Endothelial cell of hepatic sinusoid (primary cell): Measurements from ENCODE around the gene PRSS37.
"Not testable (repeated sequence)": the region's sequence is repeated elsewhere in the genome, so short reads cannot be mapped to it uniquely, and the experiment has no call there.

ENCODE experiments used
- in situ Hi-C: cut with HindIII; loops from 2 replicates; pipeline ENCODE4 v1.10.0; 2017; ENCODE audit warnings: low sequenced_read_pairs

PRSS37 gene, protein sequence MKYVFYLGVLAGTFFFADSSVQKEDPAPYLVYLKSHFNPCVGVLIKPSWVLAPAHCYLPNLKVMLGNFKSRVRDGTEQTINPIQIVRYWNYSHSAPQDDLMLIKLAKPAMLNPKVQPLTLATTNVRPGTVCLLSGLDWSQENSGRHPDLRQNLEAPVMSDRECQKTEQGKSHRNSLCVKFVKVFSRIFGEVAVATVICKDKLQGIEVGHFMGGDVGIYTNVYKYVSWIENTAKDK

DNA sequence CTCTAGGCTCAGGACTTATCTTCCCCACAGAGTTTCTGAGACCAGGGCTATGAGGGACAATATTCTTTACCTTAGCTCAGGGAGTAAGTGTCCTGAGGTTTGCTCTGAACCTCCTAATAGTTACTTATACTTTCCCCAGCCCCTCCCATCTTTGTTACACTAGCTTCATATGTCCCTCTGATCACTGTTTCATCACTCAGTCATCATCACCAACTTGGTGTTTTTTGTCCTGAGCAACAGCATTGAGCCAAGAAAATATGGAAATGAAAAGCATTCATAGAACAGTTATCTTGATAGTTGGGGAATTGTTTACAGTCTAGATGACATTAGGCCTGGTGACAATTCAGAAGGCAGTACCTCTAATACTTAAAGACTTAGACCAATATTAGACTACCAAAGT is at the start of gene PRSS37:
Gene PRSS37 (minus strand): TSS at position 101 of the 400 bp plus-strand sequence. CDS start 436 bp downstream, outside the sequence.
- in situ Hi-C loops = no loop called here

DNA sequence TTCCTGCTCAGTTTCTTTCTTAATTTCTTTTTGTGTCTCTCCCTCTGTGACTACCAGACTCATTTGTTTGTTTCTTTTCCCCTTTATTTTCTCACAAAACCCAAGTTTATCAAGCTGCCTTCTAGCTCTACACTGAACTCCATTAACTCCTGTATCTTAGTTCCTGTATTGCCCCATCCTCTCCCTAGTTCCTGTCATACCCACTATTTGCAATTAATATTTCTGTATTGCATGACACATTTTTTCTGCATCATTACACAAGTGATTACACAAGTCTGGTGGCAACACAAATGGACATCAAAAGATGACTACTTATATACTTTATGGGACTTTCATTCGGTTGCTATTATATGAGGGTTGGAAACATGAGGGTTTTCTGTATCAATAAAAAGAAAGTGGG is 48.0 kb upstream of the PRSS37 start:
- in situ Hi-C loops = no loop called here

DNA sequence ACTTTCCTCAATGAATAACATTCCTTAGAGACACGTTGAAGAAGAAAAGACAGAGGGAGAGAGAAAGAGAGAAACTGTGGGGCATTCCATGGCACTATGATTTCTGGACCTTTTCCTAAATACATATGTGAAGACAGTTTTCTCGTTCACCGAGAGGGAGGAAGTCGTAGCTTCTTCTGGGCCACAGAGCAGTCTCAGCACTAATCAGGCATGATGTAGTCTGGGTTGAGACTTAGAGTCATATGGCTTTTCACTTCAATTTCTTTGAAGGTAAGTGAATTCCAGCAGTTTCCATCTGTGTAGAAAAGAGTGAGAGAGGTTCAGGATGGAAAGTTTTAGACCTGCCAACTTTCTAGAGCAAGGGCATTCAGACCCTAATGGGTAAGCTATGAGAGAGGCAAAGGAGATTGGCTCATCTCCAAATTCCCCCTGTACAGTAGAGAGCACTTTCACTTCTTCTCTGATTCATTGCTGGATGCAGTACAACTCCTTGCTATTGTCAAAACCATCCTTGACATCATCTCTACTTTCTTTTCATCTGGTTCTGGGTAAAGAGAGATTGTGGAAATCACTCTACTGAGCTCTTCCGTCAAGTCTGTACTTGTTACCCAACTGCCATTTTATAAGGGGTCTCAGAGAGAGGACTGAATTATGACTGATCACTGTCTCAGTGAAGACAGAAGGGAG is 43.4 kb upstream of the PRSS37 start:
- in situ Hi-C loops = no loop called here

DNA sequence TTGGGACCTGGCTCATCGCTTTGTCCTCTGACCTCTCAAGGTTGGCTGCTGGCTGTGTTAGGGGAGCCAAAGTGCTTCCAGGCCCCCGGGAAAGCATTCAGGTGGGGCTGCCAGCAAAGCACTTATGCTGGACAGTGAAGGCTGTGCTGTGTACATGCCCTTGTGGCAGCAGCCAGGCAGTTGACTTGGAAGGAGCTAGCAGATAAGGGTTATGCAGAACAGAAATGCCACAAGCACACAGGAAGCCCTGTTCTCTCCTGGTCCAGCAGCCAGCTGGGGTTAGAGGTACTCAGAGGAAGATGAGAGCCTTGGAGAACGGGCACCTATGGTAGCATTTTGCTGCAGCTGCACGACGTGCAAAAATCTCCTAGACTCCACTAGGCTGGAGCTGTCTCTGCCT is 39.7 kb upstream of the PRSS37 start:
- in situ Hi-C loops = no loop called here

DNA sequence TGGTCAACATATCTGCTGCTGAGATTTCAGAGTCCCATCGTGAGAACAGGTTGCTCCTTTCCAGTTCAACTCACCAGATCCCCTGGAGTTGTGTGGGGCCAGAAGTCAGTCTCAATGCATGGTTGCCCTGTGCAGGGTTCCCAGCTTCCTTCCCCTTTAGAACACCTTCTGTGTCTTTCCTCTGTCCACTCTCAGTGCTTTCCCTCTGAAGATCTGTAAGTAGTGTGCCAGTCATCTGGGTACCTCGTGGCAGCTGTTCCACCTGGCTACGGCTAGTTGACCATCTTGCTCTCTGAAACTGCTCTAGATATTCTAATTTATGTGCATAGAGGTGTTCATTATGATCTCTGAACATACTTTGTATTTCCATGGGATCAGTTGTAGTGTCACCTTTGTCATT is 36.1 kb upstream of the PRSS37 start:
- in situ Hi-C loops = no loop called here

DNA sequence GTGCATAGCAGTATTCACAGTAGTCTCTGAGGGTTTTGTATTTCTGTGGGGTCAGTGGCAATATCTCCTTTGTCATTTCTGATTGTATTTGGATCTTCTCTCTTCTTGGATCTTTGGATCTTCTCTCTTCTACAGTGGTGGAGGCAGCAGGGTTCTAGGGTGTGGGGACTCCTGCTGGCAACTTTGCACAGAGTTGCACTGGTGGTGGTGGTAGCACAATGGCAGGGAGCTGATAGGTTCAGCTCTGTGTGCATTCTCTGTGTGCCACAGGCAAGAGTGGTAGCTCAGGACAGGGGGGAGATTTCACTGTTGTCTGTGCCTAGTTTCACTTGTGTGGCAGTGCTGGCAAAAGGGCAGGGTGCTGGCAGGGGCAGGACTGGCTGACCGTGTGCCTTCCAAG is 35.1 kb upstream of the PRSS37 start:
- in situ Hi-C loops = no loop called here

DNA sequence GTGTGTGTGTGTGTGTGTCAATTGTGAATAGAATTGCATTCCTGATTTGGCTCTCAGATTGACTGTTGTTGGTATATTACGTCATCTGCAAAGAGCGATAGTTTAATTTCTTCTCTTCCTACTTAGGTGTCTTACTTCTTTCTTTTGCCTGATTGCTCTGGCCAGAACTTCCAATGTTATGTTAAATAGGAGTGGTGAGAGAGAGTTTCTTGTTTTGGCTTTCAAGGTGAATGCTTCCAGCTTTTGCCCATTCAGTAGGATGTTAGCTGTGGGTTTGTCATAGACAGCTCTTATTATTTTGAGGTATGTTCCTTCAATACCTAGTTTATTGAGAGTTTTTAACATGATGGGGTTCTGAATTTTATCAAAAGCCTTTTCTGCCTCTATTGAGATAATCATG is 34.2 kb upstream of the PRSS37 start:
- in situ Hi-C loops = no loop called here

DNA sequence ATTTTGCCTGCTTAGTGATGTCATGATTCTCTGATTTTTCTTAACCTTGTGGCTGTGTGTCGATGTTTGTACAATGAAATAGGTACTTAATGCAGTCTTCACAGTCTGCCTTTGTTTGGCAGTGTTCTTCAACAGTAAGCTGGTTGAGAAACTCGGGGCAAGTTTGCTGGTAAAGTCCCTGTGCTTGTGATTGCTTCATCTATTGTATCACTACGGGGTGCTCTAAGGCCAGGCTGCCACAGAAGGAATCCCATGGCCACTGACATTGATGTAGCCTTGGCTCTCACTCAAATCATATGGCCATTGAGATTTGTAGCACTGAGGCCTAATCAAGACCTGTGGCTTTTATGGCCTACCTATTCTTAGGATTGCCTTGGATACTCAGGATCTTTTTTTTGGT is 33.5 kb upstream of the PRSS37 start:
- in situ Hi-C loops = no loop called here

DNA sequence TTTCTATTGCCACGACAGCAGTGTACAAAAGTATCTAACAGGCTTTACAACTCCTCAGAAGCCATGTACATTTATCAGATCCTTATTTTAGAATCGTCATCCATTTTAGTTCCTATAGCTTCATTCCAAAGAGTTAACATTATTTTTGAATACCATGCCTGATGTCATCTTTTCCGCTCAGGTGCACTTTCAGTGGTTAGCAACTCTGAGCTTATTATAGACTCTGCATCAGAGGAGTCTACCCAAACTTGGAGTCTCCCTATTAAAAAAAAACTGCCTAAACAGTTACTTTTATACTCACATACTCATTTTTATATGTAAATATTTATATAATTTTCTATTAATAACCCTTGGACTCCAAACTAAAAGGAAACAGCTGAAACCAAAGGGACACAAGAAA is 31.6 kb upstream of the PRSS37 start:
- in situ Hi-C loops = no loop called here

DNA sequence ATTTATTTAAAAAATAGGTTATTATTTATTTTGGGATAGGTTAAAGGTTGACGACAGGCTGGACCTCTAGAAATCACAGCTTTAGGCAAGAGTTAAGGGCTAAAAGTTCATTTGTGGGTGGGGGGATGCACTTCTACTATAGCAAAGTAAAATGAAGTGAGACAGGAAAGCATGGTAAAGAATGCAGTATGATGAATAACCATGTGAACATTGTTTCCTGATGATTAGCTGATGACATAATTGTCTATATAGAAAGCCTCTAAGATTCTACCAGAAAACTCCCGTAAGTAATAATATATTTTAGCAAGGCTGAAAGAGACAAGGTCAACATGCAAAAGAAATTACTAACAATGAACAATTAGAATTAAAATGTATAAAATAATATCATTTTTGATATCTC is 25.7 kb upstream of the PRSS37 start:
- in situ Hi-C loops = no loop called here

DNA sequence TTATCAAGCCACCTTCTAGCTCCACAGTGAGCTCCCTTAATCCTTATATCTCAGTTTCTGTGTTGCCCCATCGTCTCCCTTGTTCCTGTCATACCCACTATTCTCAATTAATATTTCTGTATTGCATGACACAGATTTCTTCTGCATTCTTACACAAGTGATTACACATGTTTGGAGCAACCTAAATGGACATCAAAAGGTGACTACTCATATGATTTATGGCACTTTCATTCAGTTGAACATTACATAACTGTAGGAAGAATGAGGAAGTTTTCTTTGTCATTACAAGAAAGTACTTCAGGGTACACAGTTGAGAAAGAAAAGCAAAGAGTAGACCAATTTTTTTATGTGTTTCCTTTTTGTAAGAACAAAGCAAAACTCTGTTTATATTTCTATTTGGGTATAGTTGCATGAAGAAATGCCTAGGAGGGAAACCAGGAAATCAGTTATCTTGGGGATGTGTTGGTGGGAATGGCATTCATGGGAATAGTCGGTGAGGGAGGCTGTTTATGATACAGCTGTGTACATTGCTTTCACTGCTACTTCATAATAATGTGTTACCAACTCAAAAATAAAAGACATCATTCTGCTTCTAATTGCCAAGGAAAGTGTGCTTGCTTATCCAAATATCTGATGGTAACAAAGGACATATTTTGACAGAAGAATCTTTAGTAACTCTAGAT is 23.6 kb upstream of the PRSS37 start:
- in situ Hi-C loops = no loop called here

DNA sequence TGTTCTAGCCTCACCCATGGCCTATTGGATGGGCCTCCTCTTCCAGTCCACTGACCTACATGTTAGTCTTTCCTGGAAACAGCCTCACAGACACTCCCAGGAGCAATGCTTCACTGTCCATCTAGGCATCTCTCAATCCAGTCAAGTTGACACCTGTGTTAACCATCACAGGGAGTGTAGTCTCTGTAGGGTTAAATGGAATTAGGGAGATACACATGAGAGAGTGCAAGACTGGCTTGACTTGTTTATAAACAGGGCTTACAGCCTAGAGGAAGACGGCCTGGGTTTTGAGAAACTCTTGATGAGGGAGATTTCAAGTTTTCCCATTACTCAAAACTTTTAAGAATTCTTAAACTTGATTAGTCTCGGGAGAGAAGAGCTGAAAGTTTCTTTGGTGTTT is 18.9 kb upstream of the PRSS37 start:
- in situ Hi-C loops = no loop called here

DNA sequence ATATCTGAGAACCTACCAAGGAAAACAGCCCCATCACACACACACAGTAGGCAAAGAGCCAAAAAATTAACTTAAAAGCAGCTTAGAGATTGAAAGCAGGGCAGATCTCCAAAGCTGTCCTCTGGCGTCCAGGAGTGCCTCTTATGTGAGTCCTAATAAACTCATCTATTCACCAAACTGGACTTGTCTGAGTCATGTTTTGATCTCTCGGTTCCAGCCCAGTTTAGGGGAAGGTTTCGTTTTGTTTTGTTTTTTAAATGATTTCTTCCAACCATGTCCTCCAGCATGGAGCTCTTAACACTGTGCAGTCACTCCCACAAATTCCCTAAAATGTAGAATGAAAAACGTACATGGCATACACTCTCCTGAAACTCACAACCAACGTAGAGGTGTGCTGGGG is 6.7 kb upstream of the PRSS37 start:
- in situ Hi-C loops = no loop called here

DNA sequence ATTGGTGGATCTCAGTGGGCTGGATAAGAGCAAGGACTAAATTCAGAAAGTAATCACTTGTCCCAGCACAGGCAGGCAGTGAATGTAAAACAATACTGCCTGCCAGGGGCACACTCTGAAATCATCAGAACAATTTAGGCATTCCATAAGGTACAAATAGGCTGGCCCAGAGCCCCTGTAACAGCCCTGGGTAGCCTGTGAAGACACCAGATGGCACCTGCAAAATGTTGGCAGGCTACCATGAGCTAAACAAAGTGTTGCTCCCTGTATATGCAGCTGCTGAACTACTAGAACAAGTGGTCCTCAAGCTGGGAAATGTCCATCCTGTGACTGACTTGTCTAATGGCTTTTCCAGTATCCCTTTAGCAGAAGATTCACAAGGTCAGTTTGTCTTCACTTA is 3.0 kb upstream of the PRSS37 start:
- in situ Hi-C loops = no loop called here

DNA sequence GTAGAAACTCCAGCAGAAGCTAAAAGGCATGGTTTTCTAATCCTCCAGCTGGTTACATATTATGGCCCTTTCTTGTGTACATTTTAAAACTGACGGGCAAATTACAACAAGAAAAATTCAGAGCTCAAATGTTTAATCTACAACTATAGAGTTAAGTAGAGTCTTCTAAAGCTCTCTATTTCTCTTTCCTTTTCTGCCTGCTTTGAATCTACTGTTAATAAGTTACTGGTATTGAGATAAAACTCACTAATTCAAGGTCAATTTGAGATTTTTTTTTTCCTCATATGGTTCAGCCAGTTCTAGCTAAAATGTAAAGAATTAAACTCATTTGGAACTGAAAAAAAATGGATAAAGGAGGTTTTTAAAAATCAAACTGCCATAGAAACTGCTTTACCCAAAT is 1.6 kb upstream of the PRSS37 start:
- in situ Hi-C loops = no loop called here

DNA sequence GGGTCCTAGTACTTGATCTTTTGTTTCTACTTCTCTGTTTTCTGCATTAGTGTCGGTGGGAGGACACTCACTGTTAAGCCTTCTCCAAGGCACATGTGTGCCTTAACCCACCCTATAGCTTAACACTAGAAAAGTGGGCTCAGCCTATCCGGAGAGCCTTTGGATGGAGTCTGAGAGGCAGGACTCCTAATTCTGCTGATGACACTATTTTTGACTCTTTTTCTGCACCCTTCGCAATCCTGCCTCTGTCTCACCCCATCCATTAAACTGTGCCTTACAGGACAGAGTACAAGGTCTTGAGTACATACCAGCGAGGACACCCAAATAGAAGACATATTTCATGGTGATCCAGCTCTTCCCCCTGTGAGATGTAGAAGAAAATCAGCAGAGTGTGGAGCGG is 577 bp downstream of the PRSS37 start:
- in situ Hi-C loops = no loop called here

DNA sequence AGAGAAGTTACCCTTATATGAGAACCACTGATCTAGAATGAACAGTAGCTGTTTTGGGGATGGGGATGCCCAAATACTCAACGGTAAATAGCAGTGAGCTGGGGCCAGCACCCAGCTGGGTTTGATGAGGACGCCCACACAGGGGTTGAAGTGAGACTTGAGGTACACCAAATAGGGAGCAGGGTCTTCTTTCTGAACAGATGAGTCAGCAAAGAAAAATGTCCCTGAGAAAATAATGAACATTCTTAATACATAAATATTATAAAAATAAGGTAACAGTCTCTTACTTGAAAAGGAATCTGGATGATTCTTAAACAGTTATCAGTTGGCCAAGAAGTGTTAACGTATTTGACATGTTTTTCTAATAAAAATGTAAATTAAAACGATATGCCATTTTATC is 2.0 kb downstream of the PRSS37 start:
- in situ Hi-C loops = no loop called here

DNA sequence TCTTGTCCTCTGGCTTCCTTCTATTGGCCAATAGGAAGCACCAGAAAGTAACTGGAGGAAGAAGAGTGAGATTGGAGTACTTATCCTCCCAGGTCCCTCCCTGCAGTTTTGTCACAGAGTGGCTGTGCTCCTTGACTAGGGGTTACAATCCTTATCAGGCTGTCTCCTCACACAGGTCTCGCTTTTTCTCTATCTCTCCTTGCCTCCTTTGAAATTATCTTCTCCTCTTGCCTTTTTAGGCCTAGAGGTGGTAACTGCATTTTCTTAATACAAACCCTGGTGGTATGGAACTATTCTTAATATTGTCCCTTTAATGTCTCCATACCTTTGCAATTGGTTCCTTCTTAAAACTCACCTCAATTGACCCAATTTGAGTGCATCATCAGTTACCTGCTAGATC is 2.7 kb downstream of the PRSS37 start:
- in situ Hi-C loops = no loop called here

DNA sequence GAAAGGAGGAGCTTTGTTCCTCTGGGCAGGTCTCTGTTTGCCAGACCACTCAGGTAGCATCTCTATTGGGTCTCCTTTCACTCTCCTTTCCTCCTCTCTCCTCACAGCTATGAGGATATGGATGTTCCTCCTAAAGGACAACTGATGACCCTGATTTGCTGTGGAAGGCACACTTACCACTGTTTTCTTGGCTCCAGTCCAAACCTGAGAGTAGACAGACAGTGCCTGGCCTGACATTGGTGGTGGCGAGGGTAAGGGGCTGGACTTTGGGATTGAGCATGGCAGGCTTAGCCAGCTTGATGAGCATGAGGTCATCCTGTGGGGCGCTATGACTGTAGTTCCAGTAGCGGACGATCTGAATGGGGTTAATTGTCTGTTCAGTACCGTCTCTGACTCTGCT is 3.6 kb downstream of the PRSS37 start:
- in situ Hi-C loops = no loop called here

DNA sequence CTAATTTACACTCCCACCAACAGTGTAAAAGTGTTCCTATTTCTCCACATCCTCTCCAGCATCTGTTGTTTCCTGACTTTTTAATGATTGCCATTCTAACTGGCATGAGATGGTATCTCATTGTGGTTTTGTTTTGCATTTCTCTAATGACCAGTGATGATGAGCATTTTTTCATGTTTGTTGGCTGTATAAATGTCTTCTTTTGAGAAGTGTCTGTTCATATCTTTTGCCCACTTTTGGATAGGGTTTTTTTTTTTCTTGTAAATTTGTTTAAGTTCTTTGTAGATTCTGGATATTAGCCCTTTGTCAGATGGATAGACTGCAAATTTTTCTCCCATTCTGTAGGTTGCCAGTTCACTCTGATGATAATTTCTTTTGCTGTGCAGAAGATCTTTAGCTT is 18.9 kb downstream of the PRSS37 start:
- in situ Hi-C loops = not testable (repeated sequence)

DNA sequence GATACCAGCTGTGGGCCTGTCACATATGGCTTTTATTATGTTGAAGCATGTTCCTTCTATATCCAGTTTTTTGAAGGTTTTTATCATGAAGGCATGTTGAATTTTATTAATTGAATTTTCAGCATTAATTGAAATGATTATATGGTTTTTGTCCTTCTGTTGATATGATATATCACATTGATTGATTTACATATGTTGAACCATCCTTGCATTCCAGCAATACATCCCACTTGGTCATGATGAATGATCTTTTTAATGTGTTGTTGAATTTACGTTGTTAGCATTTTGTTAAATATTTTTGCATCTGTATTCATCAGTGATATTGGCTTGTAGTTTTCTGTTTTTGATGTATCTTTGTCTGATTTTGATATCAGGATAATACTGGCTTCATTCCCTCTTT is 21.2 kb downstream of the PRSS37 start:
- in situ Hi-C loops = no loop called here

DNA sequence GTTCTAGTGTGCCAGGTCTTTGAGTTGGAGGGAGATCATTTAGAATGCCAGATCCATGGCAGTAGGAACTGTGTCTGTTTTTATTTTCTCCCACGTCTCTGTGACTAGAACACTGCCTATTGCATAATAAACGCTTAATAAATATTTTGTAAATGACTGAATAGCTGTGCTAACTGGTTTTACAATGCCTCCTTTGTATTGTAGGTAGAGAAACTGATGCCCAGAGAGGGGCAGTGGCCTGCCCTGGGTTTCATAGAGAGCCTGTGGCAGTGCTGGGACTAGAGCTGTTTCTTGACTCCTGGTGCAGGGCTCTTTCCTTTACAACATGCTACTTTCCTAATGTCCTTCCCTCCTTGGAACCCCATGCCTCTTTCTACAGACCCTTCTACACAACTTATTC is 48.8 kb downstream of the PRSS37 start:
- in situ Hi-C loops = no loop called here
